HPDE6-E6E7 (cell line): ENCODE measurements around the gene DNAJB5.
"Not testable (repeated sequence)": the region's sequence is repeated elsewhere in the genome, so short reads cannot be mapped to it uniquely, and the experiment has no call there.

ENCODE experiments used
- DNase-seq: peaks from one replicate; pipeline ENCODE4 v3.0.0; 2011; ENCODE audit warnings: missing footprints; ENCODE audit errors: extremely low spot score

Gene DNAJB5

GRCh38 chr9:35000535-35001284 is 11.2 kb downstream of the DNAJB5 start:
- no peak for DNase-seq

- DNase-seq: no peak
These were observed 11.7 kb downstream of the DNAJB5 start for GRCh38 chr9:35001285-35001677.

GRCh38 chr9:35001803-35002502 is 12.4 kb downstream of the DNAJB5 start:
- DNase-seq: no peak

- DNase-seq: no peak
These were observed 13.1 kb downstream of the DNAJB5 start for GRCh38 chr9:35002623-35003022.

- not testable (repeated sequence) for DNase-seq
These were observed 14.8 kb downstream of the DNAJB5 start for GRCh38 chr9:35004299-35004698.

- DNase-seq: no peak
These were observed 20.9 kb downstream of the DNAJB5 start for GRCh38 chr9:35010351-35010958.

GRCh38 chr9:35014517-35014916 is 25.0 kb downstream of the DNAJB5 start:
- DNase-seq: no peak

- not testable (repeated sequence) for DNase-seq
These were observed 33.9 kb downstream of the DNAJB5 start for GRCh38 chr9:35023443-35023842.

- DNase-seq: no peak
These were observed 37.1 kb downstream of the DNAJB5 start for GRCh38 chr9:35026671-35027070.

- no peak for DNase-seq
These were observed 37.8 kb downstream of the DNAJB5 start for GRCh38 chr9:35027374-35027773.

- no peak for DNase-seq
These were observed 38.3 kb downstream of the DNAJB5 start for GRCh38 chr9:35027860-35028259.

GRCh38 chr9:35028341-35028740 is 38.8 kb downstream of the DNAJB5 start:
- DNase-seq: no peak

- no peak for DNase-seq
These were observed 39.7 kb downstream of the DNAJB5 start for GRCh38 chr9:35029241-35029640.

GRCh38 chr9:35029852-35030251 is 40.3 kb downstream of the DNAJB5 start:
- DNase-seq: no peak

- no peak for DNase-seq
These were observed 43.6 kb downstream of the DNAJB5 start for GRCh38 chr9:35033101-35033500.

GRCh38 chr9:35035851-35036701 is 46.5 kb downstream of the DNAJB5 start:
- no peak for DNase-seq

- DNase-seq: peak; percentile 41
These were observed 52.6 kb downstream of the DNAJB5 start for GRCh38 chr9:35042081-35042604.

- DNase-seq: no peak
These were observed 53.5 kb downstream of the DNAJB5 start for GRCh38 chr9:35042891-35043545.

GRCh38 chr9:35044071-35044470 is 54.5 kb downstream of the DNAJB5 start:
- DNase-seq: no peak
